HCT116 (cell line): ENCODE measurements around the gene RGS7. TPM values are rescaled to one million over a fixed set of nuclear protein-coding genes. Genes with fewer than 3 reads are reported as not detected.

Experiments
- ATAC-seq: fragments of 200-7000 bp; cut with Tn5 transposase; 2 replicates; pipeline ENCODE4 v1.9.1; 2020; ENCODE audit warnings: mild to moderate bottlenecking, moderate library complexity
- BruUV-seq: library from RNA; stranded (reverse); fragments of 400-500 nt; replicated peaks from 2 replicates; lab custom pipeline; 2021; lab: Mats Ljungman, UMichigan
- CTCF ChIA-PET: fragments of 300-600 bp; sonication (Branson Sonifier 250); formaldehyde crosslinking; loops from one replicate; lab custom pipeline; 2021; ENCODE audit warnings: antibody characterized with exemption; lab: Charles Lee
- POLR2A ChIA-PET: fragments of 300-600, 350-600 bp; sonication (Branson Sonifier 250); formaldehyde crosslinking; loops from one replicate; lab custom pipeline; 2021; ENCODE audit warnings: antibody characterized with exemption; lab: Charles Lee
- RAD21 ChIA-PET, 2 experiments: fragments of 300-600 bp; sonication (Branson Sonifier 250); formaldehyde crosslinking; loops; one replicate each; lab custom pipeline; 2023; ENCODE audit warnings: low total read pairs in 2 of 2; ENCODE audit not compliant: uncharacterized antibody in 2 of 2, unreplicated experiment in 2 of 2, low non-redundant PET in 1 of 2; lab: Charles Lee
- DNase-seq: peaks from one replicate; pipeline ENCODE4 v3.0.0-alpha.2; 2010; ENCODE audit warnings: low read depth, low spot score
- H2AFZ ChIP-seq: fragments of 200-600 bp; shearing (Covaris generic), sonication (generic); 2 replicates; pipeline ENCODE4 v1.6.1; 2017; ENCODE audit warnings: low read depth, mixed run types, mixed read lengths, antibody characterized with exemption, low read length; ENCODE audit not compliant: poor library complexity, severe bottlenecking
- H3K27ac ChIP-seq: 2 replicates; pipeline ENCODE4 v1.5.1; 2012; ENCODE audit warnings: low read depth, low read length
- H3K27me3 ChIP-seq: fragments of 200-600 bp; sonication (generic); 2 replicates; pipeline ENCODE4 v1.6.1; 2016; ENCODE audit warnings: mixed run types, low read length, mixed read lengths; ENCODE audit not compliant: insufficient read depth
- H3K36me3 ChIP-seq, 2 experiments: fragments of 200-500 bp in 1 of 2; fragments of 200-600 bp in 1 of 2; sonication (Bioruptor generic) in 1 of 2; sonication (generic) in 1 of 2; 2 replicates each; pipeline versions ENCODE4 v1.5.1 to v1.6.1; 2014 to 2016; ENCODE audit warnings: low read length in 2 of 2, inconsistent platforms in 1 of 2, mixed read lengths in 1 of 2, mixed run types in 1 of 2; ENCODE audit not compliant: insufficient read depth in 2 of 2, control insufficient read depth in 1 of 2
- H3K4me1 ChIP-seq, 2 experiments: fragments of 200-600 bp in 1 of 2; sonication (generic) in 1 of 2; 2 replicates each; pipeline versions ENCODE4 v1.5.1 to v1.6.1; 2012 to 2017; ENCODE audit warnings: low read length in 2 of 2, inconsistent platforms in 1 of 2, mild to moderate bottlenecking in 1 of 2, mixed read lengths in 1 of 2, mixed run types in 1 of 2, moderate library complexity in 1 of 2; ENCODE audit not compliant: insufficient read depth in 2 of 2, control insufficient read depth in 1 of 2
- H3K4me2 ChIP-seq: fragments of 200-600 bp; sonication (generic); 2 replicates; pipeline ENCODE4 v1.6.1; 2017; ENCODE audit warnings: mixed run types, low read length, mixed read lengths
- H3K4me3 ChIP-seq, 2 experiments: fragments of 200-600 bp in 1 of 2; sonication (generic) in 1 of 2; replicated peaks in 1 of 2; 2 replicates each; pipeline ENCODE4 v1.5.1; 2011 to 2016; ENCODE audit warnings: low read length in 2 of 2, control low read depth in 1 of 2, low read depth in 1 of 2, mild to moderate bottlenecking in 1 of 2, mixed read lengths in 1 of 2, mixed run types in 1 of 2
- H3K79me2 ChIP-seq: fragments of 200-600 bp; sonication (generic); 2 replicates; pipeline ENCODE4 v1.6.1; 2017; ENCODE audit warnings: mild to moderate bottlenecking, mixed run types, low read length, moderate library complexity, mixed read lengths; ENCODE audit not compliant: insufficient read depth
- H3K9ac ChIP-seq: fragments of 200-600 bp; sonication (generic); 2 replicates; pipeline ENCODE4 v1.6.1; 2016; ENCODE audit warnings: low read length, mixed read lengths
- H3K9me2 ChIP-seq: fragments of 200-600 bp; sonication (generic), shearing (Covaris generic); 2 replicates; pipeline ENCODE4 v1.6.1; 2017; ENCODE audit warnings: mixed run types, mild to moderate bottlenecking, moderate library complexity; ENCODE audit not compliant: insufficient read depth
- H3K9me3 ChIP-seq, 2 experiments: fragments of 200-500 bp in 1 of 2; fragments of 200-600 bp in 1 of 2; sonication (Bioruptor generic) in 1 of 2; sonication (generic) in 1 of 2; 2 replicates each; pipeline ENCODE4 v1.6.1; 2014 to 2017; ENCODE audit warnings: low read length in 2 of 2, mixed read lengths in 2 of 2, inconsistent platforms in 1 of 2, low read depth in 1 of 2, mild to moderate bottlenecking in 1 of 2, mixed run types in 1 of 2, moderate library complexity in 1 of 2; ENCODE audit not compliant: control insufficient read depth in 1 of 2, insufficient read depth in 1 of 2
- H4K20me1 ChIP-seq: fragments of 200-600 bp; sonication (generic), shearing (Covaris generic); 2 replicates; pipeline ENCODE4 v1.6.1; 2017; ENCODE audit warnings: mixed run types, mild to moderate bottlenecking, moderate library complexity; ENCODE audit not compliant: insufficient read depth
- ELF1 ChIP-seq: IDR thresholded peaks from 2 replicates; pipeline ENCODE4 v1.6.1; 2012; ENCODE audit warnings: low read depth, borderline replicate concordance
- EZH2phosphoT487 ChIP-seq: fragments of 200-600 bp; IDR thresholded peaks from 2 replicates; pipeline ENCODE4 v1.6.1; 2018; ENCODE audit warnings: antibody characterized with exemption, borderline replicate concordance
- MAX ChIP-seq: IDR thresholded peaks from 2 replicates; pipeline ENCODE4 v1.6.1; 2012
- TCF7L2 ChIP-seq: IDR thresholded peaks from 2 replicates; pipeline ENCODE4 v1.7.0; 2011; ENCODE audit warnings: borderline replicate concordance, inconsistent platforms; ENCODE audit not compliant: insufficient read depth, insufficient read length; ENCODE audit errors: extremely low read depth
- YY1 ChIP-seq: IDR thresholded peaks from 2 replicates; pipeline ENCODE4 v1.6.1; 2011; ENCODE audit warnings: low read length, low read depth, moderate library complexity, mild to moderate bottlenecking; ENCODE audit not compliant: insufficient replicate concordance; ENCODE audit errors: extremely low read depth
- intact Hi-C: fragments of 100-400 bp; cut with micrococcal nuclease; formaldehyde crosslinking; loops from 2 replicates; pipeline ENCODE4 v1.10.0; 2022
- total RNA-seq: library from RNA; stranded (reverse); gene quantifications from one replicate; pipeline ENCODE4 v1.2.1, GENCODE V29; 2021; ENCODE audit not compliant: unreplicated experiment
- TF ChIP-seq, protein P1 (sequence below): IDR thresholded peaks from 2 replicates; pipeline ENCODE4 v1.6.1; 2011; ENCODE audit warnings: mild to moderate bottlenecking, low read length, moderate library complexity; ENCODE audit not compliant: insufficient replicate concordance; ENCODE audit errors: extremely low read depth
- TF ChIP-seq, protein P2 (sequence below): IDR thresholded peaks from 2 replicates; pipeline ENCODE4 v1.6.1; 2012; ENCODE audit warnings: low read depth

The RGS7 gene
- total RNA-seq, 1 experiment from 2014 or later: not detected

- no peak overlapping the region for H3K9ac ChIP-seq
- no peaks in the 10 kb centered on the region for H3K9me2 ChIP-seq
- H3K27ac ChIP-seq: no peak overlapping the region
- RAD21 ChIA-PET: no interaction called here
- CTCF ChIA-PET: no interaction called here
- DNase-seq (no peak), ATAC-seq (no peak)
- peaks cover 0 to 24% of the 10 kb centered on the region in 2 experiments; a peak in 2 of 4 replicates for H3K9me3 ChIP-seq
- H4K20me1 ChIP-seq: no peaks in the 10 kb centered on the region
- H2AFZ ChIP-seq: no peak overlapping the region
- no peak overlapping the region for H3K4me2 ChIP-seq
- no peaks in the 10 kb centered on the region for H3K36me3 ChIP-seq
- no peaks in the 10 kb centered on the region for H3K27me3 ChIP-seq
- TF ChIP-seq, protein P1, sequence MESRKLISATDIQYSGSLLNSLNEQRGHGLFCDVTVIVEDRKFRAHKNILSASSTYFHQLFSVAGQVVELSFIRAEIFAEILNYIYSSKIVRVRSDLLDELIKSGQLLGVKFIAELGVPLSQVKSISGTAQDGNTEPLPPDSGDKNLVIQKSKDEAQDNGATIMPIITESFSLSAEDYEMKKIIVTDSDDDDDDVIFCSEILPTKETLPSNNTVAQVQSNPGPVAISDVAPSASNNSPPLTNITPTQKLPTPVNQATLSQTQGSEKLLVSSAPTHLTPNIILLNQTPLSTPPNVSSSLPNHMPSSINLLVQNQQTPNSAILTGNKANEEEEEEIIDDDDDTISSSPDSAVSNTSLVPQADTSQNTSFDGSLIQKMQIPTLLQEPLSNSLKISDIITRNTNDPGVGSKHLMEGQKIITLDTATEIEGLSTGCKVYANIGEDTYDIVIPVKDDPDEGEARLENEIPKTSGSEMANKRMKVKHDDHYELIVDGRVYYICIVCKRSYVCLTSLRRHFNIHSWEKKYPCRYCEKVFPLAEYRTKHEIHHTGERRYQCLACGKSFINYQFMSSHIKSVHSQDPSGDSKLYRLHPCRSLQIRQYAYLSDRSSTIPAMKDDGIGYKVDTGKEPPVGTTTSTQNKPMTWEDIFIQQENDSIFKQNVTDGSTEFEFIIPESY: no peak
- TF ChIP-seq TCF7L2 (no peak), ELF1 (no peak), EZH2phosphoT487 (no peak), MAX (no peak), YY1 (no peak)
- TF ChIP-seq, protein P2, sequence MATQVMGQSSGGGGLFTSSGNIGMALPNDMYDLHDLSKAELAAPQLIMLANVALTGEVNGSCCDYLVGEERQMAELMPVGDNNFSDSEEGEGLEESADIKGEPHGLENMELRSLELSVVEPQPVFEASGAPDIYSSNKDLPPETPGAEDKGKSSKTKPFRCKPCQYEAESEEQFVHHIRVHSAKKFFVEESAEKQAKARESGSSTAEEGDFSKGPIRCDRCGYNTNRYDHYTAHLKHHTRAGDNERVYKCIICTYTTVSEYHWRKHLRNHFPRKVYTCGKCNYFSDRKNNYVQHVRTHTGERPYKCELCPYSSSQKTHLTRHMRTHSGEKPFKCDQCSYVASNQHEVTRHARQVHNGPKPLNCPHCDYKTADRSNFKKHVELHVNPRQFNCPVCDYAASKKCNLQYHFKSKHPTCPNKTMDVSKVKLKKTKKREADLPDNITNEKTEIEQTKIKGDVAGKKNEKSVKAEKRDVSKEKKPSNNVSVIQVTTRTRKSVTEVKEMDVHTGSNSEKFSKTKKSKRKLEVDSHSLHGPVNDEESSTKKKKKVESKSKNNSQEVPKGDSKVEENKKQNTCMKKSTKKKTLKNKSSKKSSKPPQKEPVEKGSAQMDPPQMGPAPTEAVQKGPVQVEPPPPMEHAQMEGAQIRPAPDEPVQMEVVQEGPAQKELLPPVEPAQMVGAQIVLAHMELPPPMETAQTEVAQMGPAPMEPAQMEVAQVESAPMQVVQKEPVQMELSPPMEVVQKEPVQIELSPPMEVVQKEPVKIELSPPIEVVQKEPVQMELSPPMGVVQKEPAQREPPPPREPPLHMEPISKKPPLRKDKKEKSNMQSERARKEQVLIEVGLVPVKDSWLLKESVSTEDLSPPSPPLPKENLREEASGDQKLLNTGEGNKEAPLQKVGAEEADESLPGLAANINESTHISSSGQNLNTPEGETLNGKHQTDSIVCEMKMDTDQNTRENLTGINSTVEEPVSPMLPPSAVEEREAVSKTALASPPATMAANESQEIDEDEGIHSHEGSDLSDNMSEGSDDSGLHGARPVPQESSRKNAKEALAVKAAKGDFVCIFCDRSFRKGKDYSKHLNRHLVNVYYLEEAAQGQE: no peak
- no peaks in the 10 kb centered on the region for H3K4me1 ChIP-seq
- POLR2A ChIA-PET: no interaction called here
- intact Hi-C loops: no loop called here
- no peaks in the 10 kb centered on the region for H3K79me2 ChIP-seq
- H3K4me3 ChIP-seq: no peak overlapping the region
- BruUV-seq: no TSS peak
Observed at GRCh38 chr1:240935920-240936319, 421.1 kb downstream of the RGS7 start.
